HG02943 (cell line): ENCODE results near the gene HOXA1.
"Not testable (repeated sequence)": the region's sequence is repeated elsewhere in the genome, so short reads cannot be mapped to it uniquely, and the experiment has no call there.

Experiments
- ATAC-seq: cut with Tn5 transposase; IDR thresholded peaks from one replicate; pipeline ENCODE4 v1.9.1; 2021; ENCODE audit warnings: mild to moderate bottlenecking, low read depth, moderate library complexity; ENCODE audit not compliant: unreplicated experiment

HOXA1 gene

DNA sequence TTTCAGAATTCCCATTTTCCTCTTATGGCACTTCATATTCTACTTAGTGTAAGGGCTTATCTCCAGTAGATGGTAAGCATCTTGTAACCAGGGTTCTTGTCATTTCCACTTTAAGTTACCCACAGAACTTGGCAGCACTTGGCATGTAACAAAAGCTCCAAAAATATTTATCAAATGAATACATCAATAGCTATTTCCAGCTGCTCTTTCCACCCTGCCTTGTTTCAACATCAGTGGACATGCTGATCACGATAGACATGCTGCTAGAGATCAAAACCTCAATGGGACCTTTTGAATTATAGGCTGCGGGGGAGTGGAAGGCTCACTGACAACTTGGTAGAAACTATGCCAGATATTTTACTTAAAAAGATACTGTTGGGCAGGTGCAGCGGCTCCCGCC is 32.9 kb downstream of the HOXA1 start:
- no peak for ATAC-seq

DNA sequence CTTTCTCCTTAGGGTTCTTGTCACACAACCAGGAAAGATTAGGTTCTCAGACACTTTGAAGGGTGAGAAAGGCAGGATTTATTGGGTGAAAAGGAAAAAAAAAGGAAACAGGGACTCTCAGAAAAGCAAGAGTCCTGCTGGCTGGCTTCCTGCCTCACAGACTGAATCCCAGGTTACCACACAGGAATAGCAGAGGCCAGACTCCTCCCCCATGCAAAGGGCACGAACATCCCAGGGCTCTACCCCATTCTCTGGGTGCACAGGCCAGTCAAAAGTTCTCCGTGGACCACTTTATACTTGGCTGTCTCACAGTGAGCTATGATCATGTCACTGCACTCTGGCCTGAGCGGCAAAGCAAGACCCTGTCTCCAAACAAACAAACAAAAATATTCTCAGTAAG is 42.6 kb downstream of the HOXA1 start:
- no peak for ATAC-seq

DNA sequence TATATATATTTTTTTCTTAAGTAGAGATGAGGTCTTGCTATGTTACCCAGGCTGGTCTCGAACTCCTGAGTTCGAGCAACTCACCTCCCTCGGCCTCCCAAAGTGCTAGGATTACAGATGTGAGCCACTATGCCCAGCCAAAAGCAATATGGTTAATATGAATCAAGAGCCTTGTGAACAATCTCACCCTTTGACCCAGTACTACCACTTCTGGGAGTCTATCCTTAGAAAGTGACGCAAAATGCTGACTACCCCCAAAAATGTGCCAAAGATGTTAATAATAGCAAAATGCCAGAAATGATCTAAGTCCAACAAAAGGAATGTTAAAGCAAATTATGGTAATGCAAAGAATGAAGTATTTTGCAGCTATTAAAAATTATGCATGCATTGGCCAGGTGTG is 44.3 kb downstream of the HOXA1 start:
- ATAC-seq: no peak

DNA sequence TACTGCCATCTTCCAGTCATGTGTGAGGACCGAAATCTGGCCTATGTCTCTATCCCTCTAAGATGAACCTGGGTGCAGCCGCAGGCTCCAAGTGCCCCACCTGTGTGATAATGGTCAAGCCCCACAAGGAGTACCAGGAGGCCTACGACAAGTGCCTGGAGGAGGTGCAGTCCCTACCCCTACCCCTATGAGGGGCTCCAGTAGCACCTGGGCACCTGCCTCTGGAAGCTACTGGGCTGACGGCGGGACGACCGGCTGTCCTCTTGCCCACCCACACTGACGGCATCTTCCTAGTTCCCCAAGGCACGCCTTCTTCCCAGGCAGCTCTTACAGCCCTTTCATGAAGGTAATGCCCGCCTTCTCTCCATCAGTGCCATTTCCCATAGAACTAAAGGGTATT is 47.4 kb downstream of the HOXA1 start:
- ATAC-seq: no peak

DNA sequence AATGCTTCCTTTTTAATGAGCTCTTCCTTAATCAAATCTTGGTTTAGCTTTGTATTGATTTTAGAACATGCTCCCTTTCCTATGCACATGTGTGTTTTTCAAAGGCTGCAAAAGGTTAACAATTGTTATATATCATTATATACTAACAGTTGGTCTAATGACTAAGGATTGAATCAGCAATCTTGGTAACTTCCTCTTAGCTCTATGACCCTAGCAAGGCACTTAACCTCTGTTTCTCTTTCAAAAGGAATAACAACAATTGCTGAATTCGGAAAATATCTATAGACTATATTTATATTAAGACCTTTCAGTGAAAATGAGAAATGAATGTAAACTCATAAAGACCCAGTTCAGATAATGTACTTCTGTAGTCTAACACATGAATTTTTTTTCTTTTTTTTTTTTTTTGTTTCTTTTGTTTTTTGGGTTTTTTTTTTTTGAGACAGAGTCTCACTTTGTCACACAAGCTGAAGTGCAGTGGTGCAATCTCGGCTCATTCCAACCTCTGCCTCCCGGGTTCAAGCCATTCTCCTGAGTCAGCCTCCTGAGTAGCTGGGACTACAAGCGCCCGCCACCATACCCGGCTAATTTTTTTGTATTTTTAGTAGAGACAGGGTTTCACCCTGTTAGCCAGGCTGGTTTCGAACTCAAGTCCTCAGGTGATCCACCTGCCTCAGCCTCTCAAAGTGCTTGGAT is 48.8 kb downstream of the HOXA1 start:
- no peak for ATAC-seq

DNA sequence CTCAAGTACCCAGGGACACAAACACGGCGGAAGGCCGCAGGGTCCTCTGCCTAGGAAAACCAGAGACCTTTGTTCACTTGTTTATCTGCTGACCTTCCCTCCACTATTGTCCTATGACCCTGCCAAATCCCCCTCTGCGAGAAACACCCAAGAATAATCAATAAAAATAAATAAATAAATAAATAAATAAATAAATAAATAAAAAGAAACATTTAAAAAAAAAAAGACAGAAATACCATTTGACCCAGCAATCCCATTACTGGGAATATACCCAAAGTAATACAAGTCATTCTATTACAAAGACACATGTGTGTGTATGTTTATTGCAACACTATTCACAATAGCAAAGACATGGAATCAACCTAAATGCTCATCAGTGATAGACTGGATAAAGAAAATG is 49.8 kb downstream of the HOXA1 start:
- ATAC-seq: not testable (repeated sequence)

DNA sequence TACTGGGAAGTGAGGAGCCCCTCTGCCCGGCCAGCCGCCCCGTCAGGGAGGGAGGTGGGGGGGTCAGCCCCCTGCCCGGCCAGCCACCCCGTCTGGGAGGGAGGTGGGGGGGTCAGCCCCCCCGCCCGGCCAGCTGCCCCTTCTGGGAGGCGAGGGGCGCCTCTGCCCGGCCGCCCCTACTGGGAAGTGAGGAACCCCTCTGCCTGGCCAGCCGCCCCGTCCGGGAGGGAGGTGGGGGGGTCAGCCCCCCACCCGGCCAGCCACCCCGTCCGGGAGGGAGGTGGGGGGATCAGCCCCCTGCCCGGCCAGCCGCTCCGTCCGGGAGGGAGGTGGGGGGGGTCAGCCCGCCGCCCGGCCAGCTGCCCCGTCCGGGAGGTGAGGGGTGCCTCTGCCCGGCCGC is 50.7 kb downstream of the HOXA1 start:
- ATAC-seq: not testable (repeated sequence)
